Glutamatergic neuron (in vitro differentiated cells): ENCODE measurements around the gene RIIAD1. TPM values are rescaled to one million over a fixed set of nuclear protein-coding genes. Genes with fewer than 3 reads are reported as not detected.

Experiments
- DNase-seq: peaks from one replicate; pipeline ENCODE4 v3.0.0; 2022
- H3K27ac Mint-ChIP-seq: one replicate; pipeline ENCODE4 v1.8.0; 2020; ENCODE audit warnings: mild to moderate bottlenecking, mixed read lengths, inconsistent platforms; ENCODE audit not compliant: unreplicated experiment
- H3K27me3 Mint-ChIP-seq: one replicate; pipeline ENCODE4 v1.8.0; 2020; ENCODE audit warnings: mild to moderate bottlenecking, moderate library complexity, mixed read lengths, inconsistent platforms; ENCODE audit not compliant: unreplicated experiment
- H3K36me3 Mint-ChIP-seq: one replicate; pipeline ENCODE4 v1.8.0; 2020; ENCODE audit warnings: mild to moderate bottlenecking, mixed read lengths, inconsistent platforms; ENCODE audit not compliant: unreplicated experiment
- H3K4me1 Mint-ChIP-seq: one replicate; pipeline ENCODE4 v1.8.0; 2020; ENCODE audit warnings: mild to moderate bottlenecking, low read depth, mixed read lengths, inconsistent platforms; ENCODE audit not compliant: unreplicated experiment
- H3K4me3 Mint-ChIP-seq: one replicate; pipeline ENCODE4 v1.8.0; 2020; ENCODE audit warnings: mild to moderate bottlenecking, mixed read lengths, inconsistent platforms; ENCODE audit not compliant: unreplicated experiment
- H3K9me3 Mint-ChIP-seq: one replicate; pipeline ENCODE4 v1.8.0; 2020; ENCODE audit warnings: mild to moderate bottlenecking, moderate library complexity, mixed read lengths, inconsistent platforms; ENCODE audit not compliant: unreplicated experiment
- CTCF ChIP-seq: fragments of 200-600 bp; sonication (generic); IDR thresholded peaks from one replicate; pipeline ENCODE4 v1.5.0; 2021; ENCODE audit not compliant: partially characterized antibody, unreplicated experiment
- total RNA-seq: library from RNA; stranded (reverse); fragmentation: NEBNext Ultra II Directional; extraction: Animal tissue kit (Norgen Biotek cat#: 25700); gene quantifications from one replicate; pipeline ENCODE4 v1.2.1, GENCODE V29; 2021; ENCODE audit not compliant: unreplicated experiment

Gene RIIAD1
- total RNA-seq, 1 donor from 2014 or later, result 3.8 TPM

- no peak for TF ChIP-seq CTCF
- no peak overlapping the region for H3K4me3 Mint-ChIP-seq
- peak overlapping the region; percentile 60 for H3K27ac Mint-ChIP-seq
These were observed 15.4 kb upstream of the RIIAD1 start for GRCh38 chr1:151705753-151706463.

GRCh38 chr1:151706464-151707415, 14.6 kb upstream of the RIIAD1 start:
- peaks cover 13% of the 10 kb centered on the region for H3K36me3 Mint-ChIP-seq
- H3K27ac Mint-ChIP-seq, result peak overlapping the region; percentile 12
- peaks cover 11% of the 10 kb centered on the region for H3K9me3 Mint-ChIP-seq
- H3K4me3 Mint-ChIP-seq, result no peak overlapping the region
- H3K4me1 Mint-ChIP-seq, result peaks cover 23% of the 10 kb centered on the region
- no peak for TF ChIP-seq CTCF
- no peak for DNase-seq
- H3K27me3 Mint-ChIP-seq, result peaks cover 11% of the 10 kb centered on the region

More at GRCh38 chr1:151705753-151706463, 15.4 kb upstream of the RIIAD1 start:
- peaks cover 13% of the 10 kb centered on the region for H3K36me3 Mint-ChIP-seq
- peaks cover 17% of the 10 kb centered on the region for H3K4me1 Mint-ChIP-seq
- peaks cover 8% of the 10 kb centered on the region for H3K27me3 Mint-ChIP-seq
- no peak for DNase-seq
- H3K9me3 Mint-ChIP-seq, result peaks cover 11% of the 10 kb centered on the region

GRCh38 chr1:151707541-151708065, 13.7 kb upstream of the RIIAD1 start:
- no peak for DNase-seq
- Mint-ChIP-seq H3K27ac (no peak overlapping the region), H3K27me3 (peaks cover 11% of the 10 kb centered on the region), H3K9me3 (peaks cover 14% of the 10 kb centered on the region), H3K4me3 (no peak overlapping the region), H3K4me1 (peaks cover 31% of the 10 kb centered on the region), H3K36me3 (peaks cover 13% of the 10 kb centered on the region)
- no peak for TF ChIP-seq CTCF

GRCh38 chr1:151708891-151709290, 12.4 kb upstream of the RIIAD1 start:
- no peak for TF ChIP-seq CTCF
- Mint-ChIP-seq H3K27ac (no peak overlapping the region), H3K4me3 (no peak overlapping the region), H3K27me3 (peaks cover 11% of the 10 kb centered on the region), H3K4me1 (peaks cover 39% of the 10 kb centered on the region), H3K36me3 (peaks cover 20% of the 10 kb centered on the region), H3K9me3 (peaks cover 14% of the 10 kb centered on the region)
- DNase-seq, result no peak
